HG02759 (cell line): ENCODE measurements around the gene JAKMIP1.

Source experiments
- ATAC-seq: cut with Tn5 transposase; IDR thresholded peaks from one replicate; pipeline ENCODE4 v1.9.1; 2021; ENCODE audit warnings: mild to moderate bottlenecking, moderate library complexity; ENCODE audit not compliant: unreplicated experiment

Gene JAKMIP1

DNA sequence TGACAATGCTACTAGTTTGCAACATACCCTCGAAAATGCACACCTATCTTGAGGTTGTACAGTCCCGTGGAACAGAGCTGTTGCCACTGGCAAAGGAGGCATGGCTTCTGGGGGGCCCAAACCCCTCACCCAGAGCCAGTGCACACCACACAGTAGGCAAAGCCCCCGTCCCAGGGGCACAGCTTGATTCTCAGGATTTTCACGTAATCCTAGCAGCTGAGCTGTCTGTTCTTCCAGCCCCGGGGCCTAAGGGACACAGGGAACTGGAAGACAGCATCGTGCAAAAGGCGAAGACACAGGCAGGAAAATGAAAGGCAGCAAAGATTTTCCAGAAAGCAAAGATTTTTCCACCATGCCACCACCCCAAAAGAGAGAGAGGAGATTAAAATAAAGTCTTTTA lies 77.2 kb downstream of the JAKMIP1 start:
- ATAC-seq = no peak

DNA sequence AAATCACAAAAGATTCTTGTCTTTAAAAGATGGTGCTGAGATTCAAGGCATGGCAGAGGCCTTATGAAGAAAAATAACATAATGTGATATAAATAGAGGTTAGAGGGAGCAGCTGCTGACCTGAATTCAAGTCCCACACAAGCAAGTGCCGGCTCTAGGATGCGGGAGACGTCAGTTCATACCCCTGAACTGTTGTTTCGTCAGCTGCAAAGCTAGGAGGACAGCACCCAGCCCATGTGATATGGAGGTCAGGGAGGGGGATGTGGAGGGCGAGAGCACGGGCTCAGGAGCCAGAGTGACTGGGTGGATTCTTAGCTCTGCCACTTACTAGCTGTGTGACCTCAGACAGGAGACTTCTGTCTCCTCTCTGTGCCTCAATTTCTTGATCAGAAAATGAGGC lies 77.9 kb downstream of the JAKMIP1 start:
- ATAC-seq = no peak

DNA sequence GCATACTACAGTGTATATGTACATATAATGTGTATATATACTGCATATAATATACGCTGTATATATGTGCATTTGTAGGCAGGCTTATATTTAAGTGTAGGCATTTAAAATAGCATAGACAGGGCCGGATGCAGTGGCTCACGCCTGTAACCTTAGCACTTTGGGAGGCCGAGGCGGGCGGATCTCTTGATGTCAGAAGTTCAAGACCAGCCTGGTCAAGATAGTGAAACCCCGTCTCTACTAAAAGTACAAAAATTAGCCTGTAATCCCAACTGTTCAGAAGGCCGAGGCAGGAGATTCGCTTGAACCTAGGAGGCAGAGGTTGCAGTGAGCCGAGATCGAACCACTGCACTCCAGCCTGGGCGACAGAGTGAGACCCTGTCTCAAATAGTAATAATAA lies 78.4 kb downstream of the JAKMIP1 start:
- no peak for ATAC-seq

DNA sequence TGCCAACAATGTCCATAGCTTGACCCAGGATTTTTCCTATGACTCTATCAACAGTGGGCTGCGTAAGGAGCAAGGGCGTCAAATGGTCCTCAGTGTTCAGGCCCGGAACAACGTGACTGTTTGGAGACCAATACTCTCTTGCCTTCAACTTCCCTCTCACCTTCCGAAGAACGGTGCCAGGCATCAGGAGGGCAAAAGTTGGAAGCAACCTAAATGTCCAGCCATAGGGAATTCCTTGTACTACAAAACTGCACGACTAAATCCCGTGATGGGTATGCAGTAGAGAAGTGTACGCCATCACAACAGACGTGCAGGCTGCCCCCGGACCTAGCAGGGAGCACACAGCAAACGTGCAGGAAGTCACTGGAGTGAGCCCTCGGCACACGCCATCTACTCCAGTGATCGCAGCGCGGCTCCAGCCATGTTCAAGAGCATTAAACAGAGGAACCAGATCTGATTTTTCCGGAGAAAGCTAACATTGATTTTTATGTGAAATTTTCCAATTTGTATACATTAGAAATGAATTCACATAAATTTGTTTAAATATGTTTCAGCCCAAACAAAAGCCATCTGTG lies 79.0 kb downstream of the JAKMIP1 start:
- no peak for ATAC-seq

DNA sequence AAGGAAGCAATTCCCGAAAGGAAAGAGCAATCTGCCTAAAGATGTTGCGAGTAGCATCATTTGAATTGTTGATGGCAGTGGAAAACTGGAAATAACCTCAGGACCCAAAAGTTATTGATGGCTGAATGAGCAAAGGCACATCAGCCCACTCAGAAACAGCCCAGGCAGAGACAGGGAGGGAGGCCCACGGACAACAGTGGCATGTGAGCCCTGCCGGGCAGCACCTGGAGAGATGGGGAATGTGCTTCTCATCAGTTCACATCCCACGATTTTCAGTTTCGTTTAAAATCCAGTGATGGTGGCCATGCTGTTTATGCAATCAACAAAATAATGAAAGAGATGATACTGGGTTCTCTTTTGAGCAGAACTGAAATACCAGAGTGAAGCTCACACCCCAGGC lies 80.0 kb downstream of the JAKMIP1 start:
- ATAC-seq = no peak

DNA sequence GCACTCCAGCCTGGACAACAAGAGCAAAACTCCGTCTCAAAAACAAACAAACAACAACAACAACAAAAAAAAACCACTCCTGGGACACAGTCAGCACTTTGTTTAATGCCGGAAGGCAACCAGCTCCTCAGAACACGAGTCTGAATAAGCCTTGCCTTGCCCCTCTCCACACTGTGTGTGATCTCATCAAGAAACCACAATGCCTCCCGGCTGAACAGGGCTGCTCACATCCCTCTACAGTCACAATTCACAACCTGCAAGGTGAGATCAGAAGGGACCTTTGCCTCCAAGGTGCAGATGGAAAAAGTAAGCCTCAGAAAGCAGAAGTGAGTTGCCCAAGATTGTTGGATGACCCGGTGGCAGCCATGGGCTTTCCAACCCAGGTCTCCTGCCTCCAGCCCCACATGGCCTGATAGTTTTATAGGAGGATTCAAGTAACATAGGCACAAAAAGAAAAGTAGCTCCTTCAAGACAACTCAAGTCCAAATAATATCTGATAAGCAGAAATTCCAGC lies 80.8 kb downstream of the JAKMIP1 start:
- ATAC-seq = no peak

DNA sequence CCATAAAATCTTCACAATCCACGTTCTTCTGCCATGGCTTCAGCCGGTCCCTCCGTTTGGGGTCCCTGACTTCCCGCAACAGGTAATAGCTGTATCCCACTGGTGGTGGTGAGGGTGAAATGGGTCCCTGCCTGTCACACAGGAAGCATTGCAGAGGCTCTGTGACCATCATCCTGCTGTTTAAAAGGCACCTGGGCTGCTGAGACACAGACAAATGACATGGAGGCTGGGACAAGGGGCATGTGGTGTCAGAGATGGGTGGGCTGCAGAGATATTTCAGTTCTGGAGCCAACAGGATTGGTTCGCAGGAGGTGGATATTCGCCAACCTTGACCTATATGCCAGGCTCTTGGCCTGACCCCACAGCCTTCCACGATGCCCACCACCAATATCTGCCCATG lies 82.1 kb downstream of the JAKMIP1 start:
- no peak for ATAC-seq

DNA sequence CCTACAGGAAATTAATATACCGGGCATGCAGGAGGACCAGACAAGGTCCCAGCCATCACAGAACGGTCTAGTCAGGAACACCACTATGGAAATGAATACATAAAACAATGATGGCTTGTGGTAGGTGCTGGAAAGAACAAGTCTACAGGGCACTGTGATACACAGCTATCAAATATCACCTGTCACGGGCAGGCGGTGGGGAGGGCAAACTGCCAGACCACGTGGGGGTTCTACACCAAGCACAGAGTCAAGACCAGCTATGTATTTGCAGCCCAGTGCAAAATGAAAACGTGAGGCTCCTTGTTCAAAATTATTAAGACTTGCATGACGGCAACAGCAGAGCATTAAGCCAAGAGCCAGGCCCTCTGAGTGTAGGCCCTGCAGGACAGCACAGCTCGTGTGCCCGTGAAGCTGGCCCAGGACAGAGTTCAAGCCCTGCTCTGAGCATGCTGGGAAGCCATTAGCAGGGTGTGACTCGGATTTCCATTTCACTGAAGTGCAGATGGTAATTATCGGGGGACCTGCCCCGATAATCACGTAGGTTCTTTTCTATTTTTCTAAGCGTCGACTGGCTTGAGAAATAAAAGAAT lies 83.6 kb downstream of the JAKMIP1 start:
- ATAC-seq = no peak

DNA sequence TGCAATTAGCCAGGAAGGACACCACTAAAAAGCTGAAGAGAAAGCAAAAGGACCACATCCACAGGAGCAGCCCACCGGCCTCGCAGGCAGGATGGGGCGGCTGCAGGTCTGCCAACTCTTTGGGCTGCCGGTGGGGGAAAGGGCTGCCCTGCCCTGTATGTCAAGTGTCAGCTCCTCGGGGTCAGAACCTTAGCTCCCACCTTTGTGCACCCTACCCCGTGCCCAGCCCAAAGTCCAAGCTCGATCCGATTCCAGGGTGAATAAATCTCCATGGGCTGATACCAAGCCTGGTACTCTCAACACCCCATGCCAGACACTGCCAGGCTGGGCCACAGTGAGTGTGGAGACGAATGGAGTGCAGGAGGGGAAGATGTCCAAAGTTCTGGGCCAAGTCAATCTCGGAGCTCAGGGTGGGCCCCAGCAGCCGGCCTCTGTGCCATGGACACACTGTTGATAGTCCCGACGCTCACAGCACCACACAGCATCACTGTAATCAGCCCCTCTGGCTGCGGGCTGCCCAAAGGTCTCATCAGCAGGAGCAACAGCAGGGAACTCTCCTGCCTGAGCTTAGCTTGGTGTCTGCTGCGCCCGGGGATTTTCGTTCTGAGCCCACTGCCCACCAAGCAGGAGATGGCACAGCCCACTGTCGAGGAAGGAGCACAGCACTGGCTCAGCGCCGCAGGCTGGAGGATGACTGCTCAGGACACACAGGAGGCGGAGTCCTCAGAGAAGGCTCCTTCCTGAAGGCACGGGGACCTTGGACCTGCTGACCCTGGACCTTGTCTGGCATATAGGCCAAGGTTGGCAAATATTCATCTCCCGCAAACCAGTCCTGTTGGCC lies 84.4 kb downstream of the JAKMIP1 start:
- no peak for ATAC-seq

DNA sequence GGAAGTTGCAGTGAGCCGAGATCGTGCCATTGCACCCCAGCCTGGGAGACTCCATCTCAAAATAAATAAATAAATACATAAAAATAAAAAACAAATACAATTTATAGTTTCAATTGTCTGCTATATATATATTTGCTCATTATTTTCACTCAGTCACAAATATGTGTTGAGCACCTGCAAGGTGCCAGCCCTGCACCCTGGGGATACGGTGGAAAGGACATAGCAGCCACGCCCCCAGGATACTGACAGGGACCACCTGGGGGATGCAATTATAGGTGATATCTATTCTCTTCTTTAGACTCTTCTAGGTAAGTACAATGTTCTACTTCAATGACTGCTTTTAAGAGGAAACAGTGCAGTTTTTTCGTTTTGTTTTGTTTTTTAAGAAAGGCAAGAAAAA lies 85.0 kb downstream of the JAKMIP1 start:
- ATAC-seq = no peak

DNA sequence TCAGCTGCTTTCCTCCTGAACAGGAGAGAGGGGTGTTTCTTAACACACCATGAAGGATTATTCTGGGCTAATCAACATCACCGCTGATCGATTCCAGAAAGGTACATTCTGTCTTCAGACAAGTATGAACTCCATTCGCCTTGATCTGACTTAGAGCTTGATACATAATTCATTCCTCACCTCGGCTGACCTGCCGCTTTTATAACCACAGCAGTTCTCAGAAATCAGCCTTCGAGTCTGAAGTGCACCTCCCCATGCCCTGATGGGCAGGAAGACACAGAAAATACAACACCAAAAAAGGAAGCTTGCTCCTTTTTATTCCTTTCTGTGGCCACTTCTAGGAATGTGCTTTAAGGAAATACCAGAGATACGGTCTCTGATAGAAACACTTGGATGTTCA lies 85.7 kb downstream of the JAKMIP1 start:
- ATAC-seq = no peak

DNA sequence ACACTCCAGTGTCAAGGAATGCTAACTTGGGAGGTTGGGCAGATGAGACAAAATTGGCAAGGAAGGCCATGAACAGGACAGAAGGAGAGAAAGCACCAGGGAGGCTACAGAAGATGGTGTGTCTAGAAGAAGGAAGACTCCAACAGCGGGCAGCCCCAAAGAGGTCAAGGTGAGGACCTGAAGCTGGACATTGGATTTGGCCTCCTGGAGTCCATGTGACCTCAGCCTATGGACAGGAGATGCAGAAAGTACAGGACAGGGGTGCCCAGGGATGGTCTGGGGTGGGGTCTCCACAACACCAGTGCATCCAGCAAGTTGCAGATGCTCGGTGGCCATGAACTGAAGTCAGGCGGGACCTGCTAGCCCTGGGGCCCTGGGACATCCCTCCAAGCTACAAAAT lies 86.2 kb downstream of the JAKMIP1 start:
- ATAC-seq = no peak

DNA sequence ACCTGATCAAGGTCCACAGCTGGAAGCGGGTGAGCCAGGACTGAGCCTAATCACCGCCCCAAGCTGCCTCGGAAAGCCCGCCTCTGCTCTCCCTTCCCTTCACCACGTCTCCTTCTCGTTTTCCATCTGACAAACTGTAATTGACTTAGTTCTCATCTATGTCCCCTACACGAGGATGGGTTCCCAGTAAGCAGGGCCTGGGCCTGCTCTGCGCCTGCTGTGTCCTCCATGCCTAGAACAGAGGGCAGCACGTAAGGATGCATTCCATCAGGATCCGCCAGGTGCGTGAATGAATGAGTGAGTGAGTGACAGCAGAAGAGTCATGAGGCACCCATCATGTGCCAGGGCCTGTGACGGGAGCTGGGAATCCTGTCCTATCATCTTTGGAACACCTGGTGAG lies 86.7 kb downstream of the JAKMIP1 start:
- ATAC-seq = no peak

DNA sequence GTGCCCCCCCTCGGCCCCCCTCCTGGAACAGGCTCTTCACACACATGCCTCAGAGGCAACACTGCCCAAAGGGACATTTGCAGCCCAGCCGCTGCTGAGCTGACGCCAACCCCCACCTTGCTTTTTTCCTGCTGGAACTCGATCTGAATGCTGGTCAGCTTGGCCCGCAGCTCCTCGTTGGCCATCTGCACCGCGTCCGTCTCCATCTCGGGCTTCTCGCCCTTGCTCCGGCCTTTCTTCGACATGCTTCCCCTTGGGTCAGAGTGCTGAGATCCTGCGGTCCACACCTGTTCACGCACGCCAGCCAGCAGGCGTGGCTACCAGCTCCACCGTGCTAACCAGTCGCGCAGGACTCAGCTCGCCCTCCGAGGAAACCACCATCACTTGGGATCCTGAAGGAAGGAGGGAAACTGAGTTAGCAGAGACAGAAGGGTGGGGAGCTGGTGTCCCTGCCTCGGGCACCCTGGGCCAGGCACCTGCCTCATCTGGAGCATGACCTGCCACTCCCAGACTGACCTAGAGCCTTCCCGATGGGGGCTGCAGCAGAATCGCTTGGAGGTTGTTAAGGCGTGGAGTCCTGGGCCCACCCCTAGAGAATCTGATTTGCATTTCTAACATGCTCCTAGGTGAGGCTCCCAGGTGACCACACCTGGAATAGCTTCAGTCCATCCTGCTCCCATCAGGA lies 87.6 kb downstream of the JAKMIP1 start:
- ATAC-seq = no peak

DNA sequence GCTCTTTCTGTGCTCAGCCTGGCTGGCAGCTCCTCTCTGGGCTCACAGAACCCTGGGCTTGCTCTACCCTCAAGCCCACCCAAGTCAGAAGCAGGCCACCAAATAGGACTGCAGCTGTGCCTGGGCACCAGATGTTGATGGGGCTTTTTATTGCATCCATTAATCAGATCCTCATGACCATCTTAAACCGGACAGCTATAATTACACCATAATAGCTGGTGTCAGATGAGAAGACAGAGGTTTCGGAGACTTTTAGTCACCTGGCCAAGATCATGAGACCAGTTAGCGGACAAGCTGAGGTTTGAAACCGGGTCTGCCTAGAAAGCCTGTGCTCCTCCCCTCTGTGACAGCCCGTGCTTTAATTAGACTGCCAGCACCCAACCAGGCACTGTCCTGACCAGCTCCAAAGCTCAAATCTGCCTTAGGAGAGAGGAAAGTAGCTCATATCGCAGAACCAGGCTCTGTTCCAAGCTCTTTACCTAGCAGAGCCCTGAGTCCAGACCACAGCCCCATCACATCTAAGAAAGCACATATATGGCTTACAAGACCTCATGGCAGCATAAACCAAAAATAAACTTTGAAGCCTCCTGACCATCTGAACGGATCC lies 88.9 kb downstream of the JAKMIP1 start:
- no peak for ATAC-seq

DNA sequence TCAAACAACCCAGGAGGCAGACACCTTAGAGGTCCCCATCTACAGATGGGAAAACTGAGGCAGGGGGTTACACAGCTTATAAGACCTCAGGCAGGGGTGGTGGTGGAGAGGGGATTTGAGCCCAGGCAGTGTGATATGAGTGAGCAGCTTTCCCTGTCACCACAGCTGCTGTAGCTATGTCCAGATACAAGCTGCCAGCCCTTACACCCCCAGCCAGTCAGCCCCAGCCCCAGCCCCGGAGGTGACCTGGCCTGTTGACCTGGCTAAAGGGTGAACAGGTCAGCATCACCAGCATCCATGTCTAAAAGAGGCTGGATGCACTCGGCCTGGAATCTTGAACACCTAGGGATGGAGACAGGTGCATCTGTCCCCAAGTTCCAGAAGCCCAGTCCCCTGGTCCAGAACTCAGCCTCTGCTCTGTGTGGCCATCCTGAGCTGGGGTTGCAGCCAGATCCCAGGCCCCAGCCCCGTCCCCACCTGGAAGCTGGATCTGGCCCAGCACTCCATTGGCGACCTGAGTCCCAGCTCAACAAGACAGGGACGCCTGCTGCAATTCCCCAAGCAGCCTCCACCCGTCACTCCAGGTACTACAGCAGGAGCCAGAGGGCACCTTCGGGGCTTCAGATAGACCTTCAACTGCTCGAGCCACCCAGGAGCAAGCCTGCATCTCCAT lies 89.5 kb downstream of the JAKMIP1 start:
- ATAC-seq = no peak

DNA sequence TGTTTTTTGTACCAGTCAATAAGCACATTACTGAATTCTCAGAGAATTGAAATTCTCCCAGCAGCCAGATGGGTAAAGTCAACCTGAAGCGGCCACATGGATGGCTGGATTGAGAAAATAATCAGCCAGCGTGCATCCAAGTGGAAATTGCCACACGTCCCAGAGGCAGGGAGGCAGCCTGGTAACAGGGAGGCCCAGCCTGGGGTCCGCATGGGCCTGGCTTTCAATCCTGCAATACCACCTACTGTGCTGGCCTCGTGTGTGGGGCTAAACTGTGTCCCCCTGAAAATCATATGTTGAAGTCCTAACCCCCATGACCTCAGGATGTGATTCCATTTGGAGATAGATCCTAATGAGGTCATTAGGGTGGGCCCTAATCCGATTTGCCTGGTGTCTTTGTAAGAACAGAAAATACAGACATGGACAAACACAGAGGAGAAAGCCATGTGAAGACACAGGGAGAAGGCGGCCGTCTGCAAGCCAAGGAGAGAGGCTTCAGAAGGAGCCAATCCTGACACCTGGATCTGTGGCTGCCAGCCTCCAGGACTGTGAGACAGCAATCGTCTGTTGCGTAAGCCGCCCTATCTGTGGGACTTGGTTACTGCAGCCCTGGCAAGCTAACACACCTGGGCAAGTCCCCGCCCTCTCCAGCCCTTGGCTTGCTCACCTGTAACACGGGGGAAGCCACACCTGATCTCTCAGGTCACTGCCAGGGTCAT lies 90.3 kb downstream of the JAKMIP1 start:
- no peak for ATAC-seq

DNA sequence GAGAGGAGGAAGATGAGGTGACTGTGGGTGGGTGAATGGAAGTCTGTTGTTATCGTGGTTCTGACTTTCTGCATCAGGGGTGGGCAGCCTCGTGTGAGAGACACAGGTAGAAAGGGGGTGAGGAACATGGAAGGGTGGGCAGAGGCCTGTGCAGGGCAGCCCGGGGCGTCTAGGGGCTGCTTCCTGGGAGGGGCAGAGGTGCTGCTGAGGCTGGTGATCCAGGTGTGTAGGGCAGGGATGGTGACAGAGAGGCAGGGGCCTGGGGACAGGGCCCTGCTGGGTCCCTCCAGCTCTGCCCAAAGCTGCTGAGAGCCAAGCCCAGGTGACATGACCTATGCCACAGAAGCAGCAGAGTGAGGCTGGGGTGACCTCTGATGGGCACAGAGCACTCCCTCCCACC lies 92.5 kb downstream of the JAKMIP1 start:
- no peak for ATAC-seq

DNA sequence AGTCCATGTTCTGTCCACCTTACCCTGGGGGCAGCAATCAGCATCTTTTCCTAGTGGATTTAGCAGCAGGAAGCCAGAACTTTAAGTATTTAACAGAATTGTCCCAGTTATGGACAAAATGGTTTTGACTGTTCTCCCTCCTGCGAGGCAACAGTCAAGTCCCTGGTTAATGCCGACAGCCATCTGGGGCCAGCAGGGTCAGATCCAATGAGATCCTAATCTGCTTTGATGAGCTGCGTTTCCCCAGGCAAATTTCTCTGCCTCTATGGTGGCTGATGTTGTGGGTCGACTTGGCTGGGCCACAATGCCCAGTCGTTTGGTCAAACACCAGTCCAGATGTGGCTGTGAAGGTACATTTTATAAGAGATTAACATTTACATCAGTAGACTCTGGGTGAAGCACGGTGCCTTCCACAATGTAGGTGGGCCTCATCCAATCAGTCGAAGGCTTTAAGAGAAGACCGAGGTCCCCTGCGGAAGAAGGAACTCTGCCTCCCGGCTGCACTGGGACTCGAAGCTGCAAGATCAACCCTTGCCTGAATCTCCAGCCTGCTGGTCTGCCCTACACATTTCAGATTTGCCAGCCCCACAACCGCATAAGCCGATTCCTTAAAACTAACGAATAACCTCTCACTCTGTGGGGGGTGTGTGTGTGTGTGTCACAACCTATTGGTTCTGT lies 93.1 kb downstream of the JAKMIP1 start:
- ATAC-seq = no peak
